NCI-H460 (cell line): ENCODE measurements around the gene GDPD5. TPM values are rescaled to one million over a fixed set of nuclear protein-coding genes. Genes with fewer than 3 reads are reported as not detected.

ENCODE experiments used
- DNase-seq: peaks from one replicate; pipeline ENCODE4 v3.0.0-alpha.2; 2016; ENCODE audit warnings: low read depth; ENCODE audit errors: extremely low read depth
- total RNA-seq: library from RNA; depleted of rRNA; stranded (reverse); fragments of >200 nt; shearing (Covaris generic); gene quantifications from 2 replicates; pipeline ENCODE4 v1.2.3, GENCODE V29; 2014

The GDPD5 gene
- total RNA-seq, 1 experiment from 2014 or later, result 6.5 TPM

DNA sequence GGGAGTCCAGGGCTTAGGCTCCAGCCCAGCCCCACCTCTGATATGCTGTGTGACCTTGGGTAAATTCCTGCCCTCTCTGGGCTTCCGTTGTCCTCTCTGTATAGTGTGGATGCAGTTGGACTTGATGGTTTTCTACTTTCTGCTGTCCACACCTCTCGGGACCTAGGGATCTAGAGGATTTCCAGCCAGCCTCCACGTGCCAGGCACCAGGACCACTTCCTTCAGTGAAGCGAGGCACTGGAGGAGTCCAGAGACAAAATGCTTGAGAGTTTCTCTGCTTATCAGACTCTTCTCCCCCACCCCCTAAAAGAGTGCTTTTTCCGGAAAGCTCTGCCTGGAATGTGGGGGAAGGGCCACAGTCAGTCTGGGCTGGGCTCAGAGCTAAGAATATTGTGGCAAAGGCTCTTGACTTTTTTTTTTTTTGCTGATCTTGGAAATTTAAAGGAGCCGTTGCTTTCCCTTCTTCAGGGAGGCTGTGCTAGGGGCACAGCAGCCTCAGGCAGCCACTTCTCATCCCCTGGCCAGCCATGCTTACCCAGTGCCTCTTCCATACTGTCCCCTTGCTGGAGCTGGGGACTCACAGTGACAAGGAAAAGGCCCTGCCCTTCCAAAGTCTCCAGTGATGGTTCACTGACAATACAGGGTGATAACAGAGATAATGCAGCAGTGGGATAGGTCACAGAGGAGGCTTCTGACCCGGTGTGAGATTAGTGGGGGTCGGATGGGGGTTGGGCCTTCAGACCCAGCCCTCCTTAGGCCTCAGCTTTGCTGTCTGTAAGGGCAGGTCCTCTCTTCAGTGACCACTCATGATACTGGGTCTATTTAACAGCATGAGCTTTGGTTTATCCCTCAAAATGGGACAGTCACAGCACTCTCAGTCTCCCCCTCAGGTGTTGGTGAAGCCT lies 33.5 kb upstream of the GDPD5 start:
- no peak for DNase-seq

DNA sequence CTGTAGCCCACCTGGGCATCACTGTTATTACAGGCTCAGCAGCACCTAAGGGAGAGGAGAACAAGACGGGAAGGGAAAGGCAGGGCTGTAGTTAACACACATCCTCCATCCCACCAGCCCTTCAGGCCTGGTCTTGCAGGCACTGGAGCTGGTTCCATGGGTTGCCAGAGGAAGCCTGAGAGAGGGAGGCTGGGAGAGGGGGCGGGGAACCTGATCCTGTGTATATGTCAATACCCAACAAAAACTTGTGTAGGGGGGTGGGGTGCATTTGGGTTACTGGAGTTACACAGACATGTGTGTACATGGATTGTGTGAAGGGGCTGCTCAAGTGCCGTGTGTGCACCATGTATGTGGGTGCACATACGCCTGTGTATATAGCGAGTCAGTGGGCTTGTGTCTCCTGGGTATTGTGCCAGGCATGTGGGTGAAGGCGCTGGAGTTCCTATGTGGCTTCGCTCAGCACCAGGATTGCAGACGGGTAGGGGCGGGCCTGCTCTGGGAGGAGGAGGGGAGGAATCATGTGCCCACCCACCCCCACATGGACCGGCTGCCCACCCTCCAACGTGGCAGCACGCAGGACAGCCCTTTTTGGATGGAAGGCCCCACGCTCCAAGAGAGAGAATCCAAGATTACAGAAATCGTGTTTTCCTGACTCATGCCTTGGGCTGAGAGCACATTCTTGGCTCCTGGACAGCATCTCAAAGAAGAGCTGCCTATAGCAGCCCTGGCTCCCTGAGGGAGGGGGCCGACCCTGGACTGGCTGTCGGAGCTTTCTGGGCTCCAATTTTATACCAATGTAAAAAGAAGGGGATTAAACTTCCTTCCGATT lies 32.1 kb upstream of the GDPD5 start:
- no peak for DNase-seq

DNA sequence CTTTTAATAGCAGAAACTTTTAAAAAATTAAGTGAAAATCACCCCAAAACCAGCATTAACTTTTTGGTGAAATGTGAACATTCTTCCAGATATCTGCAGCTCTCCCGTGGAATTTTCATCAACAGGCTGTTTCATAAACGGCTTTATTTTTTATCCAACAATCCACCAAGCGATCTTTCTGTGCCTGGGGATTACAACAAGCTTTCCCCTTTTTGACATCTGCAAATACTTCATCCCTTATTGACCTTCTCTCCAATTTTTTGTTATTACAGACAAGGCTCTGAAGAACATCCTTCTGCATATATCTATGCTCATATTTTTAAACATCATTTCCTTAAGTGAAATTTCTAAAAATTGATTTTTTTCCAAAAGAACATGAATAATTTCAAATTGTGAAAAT lies 30.5 kb upstream of the GDPD5 start:
- no peak for DNase-seq

DNA sequence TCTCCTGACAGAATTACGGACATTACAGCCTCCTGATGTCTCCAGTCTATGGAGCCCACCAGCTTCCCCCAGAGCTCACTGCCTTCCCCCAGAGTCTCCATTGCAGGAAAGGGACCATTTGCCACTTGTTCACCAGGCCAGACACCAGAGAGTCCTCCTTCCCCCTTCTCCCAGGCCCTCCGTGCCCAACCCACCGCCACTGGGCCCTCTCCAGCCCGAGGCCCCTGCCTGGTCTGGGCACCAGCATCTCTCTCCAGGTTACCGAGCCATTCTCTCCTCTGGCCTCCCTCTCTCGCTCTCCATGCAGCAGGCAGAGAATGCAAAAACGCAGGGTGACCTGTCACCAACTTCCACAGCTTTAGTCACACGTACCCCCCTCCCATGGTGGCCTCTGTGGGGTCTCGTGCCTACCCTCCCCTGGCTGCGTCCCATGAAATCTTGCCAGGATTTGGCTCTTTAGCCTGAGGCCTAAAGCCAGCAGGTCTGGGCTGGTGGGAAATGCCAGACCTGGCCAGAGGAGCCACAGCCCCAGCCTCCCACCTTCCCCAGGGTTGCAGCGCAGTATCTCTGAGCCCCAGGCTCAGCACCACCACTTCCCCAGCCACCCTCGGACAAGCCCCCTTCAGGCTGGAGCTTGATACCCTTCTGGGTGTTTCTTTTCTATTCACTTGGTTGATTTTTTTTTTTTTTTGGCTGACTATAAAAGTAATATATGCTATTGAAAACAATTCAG lies 29.5 kb upstream of the GDPD5 start:
- no peak for DNase-seq

DNA sequence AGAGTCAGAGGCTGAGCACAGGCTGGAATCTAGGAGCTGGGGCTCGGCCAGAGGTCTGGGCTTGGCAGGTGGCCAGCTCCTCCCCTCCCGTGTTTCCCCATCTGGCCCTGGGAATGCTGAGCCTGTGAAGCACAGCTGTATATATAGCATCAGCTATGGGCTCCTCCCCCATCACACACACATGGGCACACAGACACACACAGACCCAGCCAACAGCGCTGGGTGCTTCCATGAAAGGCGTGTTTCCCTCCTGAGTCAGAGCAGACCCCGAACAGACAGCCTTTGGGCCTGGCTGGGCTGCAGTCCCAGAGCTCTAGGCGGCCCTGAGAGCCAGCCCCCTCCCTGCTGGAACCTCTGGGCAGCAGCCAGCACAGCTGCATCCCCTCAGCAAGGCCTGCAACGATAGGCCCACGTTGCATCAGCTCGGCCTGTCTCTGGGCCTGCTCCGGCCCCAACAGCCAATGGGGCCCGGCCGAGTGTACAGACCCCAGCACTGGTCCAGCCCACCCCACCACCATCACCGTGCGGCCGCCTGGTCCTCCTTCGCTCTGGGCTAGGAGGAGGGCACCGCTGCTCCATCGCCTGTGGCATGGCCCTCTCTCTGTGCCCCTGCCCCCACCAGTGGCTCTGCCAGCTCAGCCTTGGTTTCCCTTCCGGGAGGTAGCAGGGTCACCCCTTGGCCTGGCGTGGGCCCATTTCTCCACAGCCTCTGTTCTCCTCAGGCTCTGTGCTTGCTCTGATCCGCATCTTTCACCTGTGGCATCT lies 28.7 kb upstream of the GDPD5 start:
- DNase-seq, result no peak

DNA sequence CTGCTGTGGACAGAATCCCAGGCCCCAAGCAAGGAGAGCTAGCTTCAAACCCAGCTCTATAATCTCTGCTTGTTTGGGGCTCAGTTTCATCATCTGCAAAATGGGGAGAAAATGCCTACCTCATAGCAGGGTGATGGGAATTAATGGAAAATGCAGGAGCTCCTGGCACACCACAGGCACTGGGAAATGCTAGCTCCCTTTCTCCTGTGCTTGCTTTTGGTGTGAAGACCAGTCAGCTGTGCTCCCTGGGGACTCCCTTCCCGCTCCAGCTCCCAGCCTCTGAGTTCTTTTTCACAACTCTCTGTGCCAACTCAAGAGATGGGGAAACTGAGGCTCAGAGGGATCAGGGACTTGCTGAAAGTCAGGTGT lies 28.1 kb upstream of the GDPD5 start:
- DNase-seq, result no peak

DNA sequence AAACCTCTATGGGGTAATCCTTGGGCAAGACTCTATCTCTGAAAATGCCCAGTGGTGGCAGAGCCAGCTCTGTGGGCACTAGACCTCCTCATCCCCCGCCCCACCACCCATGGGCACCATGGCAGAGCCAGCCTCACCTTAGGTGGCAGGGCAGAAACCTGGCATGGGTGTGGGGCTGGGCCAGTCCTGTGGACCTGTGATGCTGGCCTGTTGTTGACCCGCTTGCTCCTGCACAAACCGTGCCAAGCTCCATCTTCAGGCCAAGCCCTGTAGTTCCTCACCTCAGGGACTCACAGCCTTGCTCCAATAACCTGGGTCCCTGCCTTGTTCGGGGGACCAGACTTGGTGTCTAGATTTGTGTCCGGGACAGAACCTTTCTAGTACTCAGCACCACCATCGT lies 27.4 kb upstream of the GDPD5 start:
- DNase-seq, result no peak

DNA sequence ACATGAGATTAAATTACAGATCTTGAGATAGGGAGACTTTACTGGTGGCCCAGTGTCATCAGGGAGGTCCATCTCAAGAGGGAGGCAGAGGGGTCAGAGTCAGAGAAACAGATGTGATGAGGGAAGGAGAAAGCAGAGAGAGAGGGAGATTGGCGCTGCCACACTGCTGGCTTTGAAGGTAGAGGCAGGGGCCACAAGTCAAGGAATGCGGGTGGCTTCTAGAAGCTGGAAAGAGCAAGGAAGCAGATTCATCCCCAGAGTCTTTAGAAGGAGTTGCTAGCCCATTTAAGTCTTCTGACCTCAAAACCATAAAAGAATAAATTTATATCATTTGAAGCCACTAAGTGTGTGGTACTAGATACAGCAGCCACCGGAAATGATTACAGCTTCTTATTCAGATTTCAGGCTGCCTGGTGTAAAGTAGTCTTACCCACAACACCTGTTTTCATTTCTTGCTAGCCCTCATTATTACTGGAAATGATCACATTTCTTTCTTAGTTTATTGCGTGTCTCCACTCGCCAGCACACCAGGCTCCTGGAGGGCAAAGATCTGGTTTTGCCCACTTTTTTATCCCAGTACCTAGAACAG lies 23.7 kb upstream of the GDPD5 start:
- DNase-seq, result no peak

DNA sequence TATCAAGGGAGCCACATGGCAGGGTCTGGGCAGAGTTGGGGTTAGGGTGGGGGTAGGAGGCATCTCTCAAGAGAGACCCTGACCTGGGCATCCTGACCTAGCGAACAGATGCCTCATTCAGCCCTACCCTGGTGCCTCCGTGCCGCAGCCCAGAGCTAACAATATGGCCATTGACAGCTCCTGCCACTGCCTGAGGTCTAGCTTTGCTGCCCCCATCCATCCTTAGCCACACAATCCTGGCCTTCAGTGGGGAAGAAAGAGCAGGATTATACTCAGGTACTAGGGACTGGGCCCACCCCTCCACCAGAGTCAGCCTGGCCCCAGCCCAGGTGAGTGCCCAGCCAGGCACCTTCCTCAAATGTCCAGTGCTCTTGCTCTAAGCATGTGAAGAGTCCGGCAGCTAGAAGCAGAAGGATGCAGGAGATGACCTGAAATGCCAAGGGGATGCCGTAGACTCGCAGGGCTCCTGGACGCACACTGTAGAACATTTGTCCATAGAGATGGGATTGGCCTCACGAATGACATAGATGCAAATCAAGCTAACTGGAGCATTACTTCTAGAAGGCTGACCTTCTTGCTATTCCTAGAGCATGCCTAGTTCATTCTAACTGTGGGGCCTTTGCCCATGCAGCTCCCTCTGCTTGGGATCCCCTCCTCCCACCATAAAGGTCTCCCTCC lies 23.0 kb upstream of the GDPD5 start:
- DNase-seq, result no peak

DNA sequence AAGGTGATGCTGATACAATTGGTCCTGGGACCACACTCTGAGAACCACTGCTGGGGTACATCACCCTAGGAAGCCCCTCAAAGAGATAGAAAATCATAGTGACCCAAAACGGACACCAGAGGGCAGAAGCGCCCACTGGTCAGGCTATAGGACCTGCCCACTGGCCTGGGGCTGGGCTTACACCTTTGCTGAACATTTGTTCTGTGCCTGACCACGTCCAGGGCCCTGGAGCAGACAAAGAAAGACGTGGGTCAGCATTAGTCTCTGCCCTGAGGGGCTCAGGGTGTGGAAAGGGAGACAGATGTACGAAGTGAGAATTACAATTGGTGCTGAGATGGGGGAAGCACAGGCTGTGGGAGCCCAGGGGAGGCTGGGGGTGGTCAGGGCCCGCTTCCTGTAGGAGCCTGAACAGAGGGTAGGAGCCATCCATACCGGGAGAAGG lies 21.9 kb upstream of the GDPD5 start:
- peak; percentile 44 for DNase-seq

DNA sequence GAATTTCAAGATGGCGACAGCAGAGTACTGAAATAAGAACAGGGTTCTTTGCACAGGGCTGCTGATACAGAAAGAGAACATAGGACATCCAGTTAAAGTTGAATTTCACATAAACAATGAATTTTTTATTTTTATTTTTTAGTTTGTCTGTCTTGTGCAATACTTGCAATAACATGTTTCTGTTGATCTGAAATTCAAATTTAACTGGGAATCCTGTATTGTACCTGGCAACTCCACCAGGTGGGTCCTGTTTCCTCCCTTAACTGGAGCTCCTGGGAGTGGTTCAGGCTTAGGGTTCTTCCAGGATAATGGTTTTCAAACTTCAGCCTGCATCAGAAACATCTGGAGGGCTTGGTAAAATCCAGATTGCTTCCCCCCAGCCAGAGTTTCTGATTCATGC lies 21.4 kb upstream of the GDPD5 start:
- no peak for DNase-seq

DNA sequence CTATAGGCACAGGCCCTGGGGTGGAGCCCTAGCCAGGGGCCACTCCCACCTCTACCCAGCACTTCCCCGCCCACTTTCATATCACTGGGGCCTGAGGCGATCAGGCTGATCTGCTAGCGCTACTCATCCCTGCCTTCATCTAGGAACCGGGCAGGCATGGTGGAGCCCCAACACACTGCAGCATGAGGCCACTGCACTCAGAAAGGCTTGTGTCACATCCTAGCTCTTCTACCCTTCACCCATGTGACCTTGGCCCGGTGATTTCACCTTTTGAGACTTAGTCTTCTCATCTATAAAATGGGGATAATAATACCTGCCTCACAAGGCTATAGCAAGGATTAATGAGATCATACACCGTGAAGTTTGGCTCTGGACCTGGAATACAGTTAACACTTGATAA lies 18.1 kb upstream of the GDPD5 start:
- DNase-seq, result no peak

DNA sequence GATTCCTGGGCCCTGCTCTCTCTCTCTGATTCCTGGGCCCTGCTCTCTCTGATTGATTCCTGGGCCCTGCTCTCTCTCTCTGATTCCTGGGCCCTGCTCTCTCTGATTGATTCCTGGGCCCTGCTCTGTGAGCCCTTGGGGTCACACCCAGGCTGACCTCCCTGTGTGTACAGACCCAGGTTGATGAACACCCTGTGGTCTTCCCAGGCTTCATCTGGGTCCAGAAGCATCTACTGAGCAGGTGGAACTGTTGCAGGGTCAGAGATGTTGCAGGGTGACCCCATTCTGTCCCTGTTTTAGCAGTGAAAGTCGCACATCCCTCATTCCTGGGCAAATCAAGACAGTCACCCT lies 16.3 kb upstream of the GDPD5 start:
- no peak for DNase-seq

DNA sequence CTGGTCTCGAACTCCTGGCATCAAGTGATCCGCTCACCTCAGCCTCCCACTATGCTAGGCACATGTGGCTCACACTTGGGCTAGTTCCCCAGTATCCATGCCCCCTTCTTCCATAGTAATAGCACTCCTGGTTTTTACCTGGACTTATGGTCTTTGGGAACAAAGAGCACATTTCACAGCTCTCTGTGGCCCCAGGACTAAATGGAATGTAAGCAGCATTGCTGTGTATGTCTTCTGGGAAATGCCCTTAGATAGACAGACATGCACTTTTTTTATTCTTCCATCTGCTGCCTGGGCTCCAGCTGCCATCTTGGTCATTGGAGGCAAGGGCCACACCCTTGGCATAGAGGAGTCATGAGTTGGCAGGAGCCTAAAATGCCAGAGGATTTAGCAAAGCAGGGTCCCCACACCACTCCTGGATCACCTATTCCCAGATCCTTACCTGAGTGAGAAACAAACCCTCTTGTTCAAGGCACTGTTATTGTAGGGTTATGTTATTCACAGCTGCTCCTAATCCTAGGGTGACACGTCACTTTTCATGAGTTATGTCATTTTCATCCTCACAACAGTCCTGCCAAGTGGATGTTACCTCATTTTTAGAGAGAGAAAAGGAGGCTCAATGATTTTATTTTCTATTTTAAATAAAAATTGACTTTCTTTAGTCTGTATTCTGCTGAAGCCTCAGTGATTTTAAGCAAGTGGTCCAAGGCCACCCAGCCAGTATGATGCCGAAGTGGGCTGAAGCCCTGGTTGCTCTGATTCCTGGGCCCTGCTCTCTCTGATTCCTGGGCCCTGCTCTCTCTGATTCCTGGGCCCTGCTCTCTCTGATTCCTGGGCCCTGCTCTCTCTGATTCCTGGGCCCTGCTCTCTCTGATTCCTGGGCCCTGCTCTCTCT lies 15.7 kb upstream of the GDPD5 start:
- DNase-seq, result no peak

DNA sequence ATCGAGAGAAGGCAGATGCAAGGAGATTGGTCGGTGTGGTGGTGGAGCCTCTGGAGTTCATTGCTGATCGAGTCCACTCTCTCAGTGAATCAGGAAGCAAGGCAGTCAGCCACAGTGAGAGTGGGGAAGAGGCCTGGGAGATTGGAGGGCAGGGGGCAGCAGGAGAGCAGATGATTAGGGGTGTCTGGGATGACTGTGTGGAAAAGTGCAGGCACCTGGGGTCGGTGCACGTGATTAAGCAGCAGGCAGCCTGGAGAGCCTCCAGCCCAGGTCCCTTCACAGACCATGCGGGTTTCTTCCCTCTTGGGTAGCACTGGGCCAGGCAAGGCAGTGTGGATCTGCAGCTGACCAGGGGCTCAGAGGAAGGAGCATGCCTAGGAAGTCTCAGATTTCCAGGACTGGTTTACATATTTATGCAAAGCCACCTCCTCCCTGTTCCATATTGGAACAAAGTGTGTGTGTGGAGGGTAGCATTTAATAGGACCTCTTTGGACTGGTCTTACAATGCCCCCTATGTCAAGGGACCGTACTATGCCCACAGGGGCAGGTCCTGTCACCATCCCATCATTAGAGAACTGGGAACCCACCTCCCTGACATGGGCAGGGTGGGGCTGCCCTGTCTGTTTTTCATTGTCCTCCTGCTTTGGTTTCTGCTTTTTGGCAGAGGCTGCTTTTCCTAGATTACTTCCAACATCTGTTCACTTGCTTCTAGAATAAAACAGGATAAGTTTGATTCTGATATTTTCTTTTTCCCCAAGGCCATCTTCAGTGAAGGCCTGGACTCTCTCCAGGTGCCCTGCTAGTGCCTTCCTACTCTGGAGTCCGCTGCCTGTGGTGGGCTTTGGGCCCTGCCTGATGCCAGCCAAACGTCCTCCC lies 14.0 kb upstream of the GDPD5 start:
- no peak for DNase-seq

DNA sequence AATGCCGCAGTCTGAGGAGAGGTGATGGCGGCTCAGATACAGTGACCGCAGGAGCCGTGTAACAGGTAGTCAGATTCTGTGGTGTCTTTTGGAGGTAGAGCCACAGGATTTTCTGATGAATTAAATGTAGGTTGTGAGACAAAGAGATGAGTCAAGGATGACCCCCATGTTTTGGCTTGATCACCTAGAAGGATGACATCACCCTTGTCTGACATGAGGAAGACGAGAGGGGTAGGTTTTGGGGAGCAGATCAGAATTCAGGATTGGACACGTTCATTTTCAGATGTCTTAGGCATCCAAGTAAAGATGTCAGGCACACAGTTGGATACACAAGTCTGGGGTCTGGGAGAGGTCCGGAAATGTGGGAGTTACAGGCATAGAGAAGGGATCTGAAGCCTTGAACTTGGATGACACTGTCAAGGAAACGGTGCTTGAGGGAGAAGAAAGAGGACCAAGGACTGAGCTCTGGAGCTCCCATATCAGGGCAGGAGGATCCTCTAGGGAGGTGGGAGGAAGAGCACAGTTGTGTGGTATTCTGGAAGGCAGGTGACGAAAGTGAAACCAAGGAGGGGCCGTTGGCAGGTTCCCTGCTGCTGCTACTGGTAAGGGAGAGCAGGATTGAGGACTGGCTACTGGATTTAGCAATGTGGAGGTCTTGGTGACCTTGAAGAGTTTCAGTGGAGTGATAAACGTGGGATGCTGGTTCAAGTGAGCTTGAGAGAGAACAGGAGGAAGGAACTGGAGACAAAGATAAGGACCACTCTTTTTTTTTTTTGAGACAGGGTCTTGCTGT lies 12.6 kb upstream of the GDPD5 start:
- no peak for DNase-seq

DNA sequence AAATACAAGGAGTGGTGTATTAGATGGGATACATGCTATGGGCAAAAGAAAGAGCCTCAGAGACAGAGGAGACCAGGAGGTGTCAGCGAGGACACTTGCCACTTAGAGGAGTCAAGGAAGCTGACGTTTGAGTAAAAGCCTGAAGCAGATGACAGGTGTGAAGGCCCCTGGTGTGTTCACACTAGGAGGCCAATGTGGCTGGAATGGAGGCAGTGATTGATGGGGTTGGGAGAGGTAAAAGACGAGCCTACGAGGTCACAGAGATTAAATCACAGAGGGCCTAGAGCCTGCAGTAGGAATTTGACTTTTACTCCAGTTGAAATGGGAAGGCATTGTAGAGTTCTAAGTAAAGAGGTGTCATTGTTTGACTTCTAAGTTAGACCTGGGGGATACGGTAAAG lies 12.0 kb upstream of the GDPD5 start:
- DNase-seq, result no peak
